HG03060 (cell line): ENCODE results near the gene PGAP6.
"Not testable (repeated sequence)": the region's sequence is repeated elsewhere in the genome, so short reads cannot be mapped to it uniquely, and the experiment has no call there.

Experiments used
- ATAC-seq: cut with Tn5 transposase; IDR thresholded peaks from one replicate; pipeline ENCODE4 v1.9.1; 2021; ENCODE audit warnings: low read depth, moderate number of reproducible peaks; ENCODE audit not compliant: unreplicated experiment

The PGAP6 gene

DNA sequence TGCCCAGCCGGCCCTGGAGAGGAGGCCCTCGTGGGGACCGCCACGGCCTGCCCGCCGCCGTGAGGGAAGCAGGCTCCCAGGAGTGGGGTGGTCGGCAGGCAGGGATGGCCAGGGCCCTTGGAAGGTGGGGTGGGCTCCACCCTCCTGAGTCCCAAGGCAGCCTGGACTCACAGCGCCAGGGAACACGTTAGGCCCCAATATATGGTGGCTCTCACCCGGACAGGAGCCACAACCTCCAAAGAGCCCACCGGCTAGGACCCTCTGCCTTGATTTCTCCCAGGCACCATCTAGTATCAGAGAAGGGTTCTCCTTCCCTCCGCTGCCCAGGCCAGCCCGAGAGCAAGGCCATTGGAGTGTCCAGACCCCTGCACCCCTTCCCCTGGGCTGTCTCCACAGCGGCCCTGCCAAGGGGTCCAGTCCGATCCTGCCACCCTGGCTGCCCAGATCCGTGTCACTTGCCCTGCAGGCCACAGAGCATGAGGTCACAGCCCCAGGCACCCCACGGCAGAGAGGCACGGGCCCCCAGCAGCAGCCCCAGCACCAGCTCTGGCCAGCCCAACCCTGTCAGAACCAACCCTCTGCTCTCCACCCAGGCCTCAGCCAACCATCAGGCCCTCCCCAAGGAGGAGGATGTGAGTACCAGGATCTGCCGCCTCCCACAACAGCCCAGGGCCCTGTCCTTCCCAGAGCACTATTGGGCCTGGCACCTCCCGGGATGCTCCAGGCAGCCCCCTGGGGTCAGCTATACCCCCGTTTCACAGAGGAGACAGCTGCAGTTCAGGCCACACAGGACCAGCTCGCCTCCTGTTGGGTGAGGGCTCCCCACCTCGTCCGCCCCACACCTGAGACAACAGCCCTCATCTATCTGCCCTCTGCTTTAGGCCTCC is 28.1 kb downstream of the PGAP6 start:
- ATAC-seq: no peak

DNA sequence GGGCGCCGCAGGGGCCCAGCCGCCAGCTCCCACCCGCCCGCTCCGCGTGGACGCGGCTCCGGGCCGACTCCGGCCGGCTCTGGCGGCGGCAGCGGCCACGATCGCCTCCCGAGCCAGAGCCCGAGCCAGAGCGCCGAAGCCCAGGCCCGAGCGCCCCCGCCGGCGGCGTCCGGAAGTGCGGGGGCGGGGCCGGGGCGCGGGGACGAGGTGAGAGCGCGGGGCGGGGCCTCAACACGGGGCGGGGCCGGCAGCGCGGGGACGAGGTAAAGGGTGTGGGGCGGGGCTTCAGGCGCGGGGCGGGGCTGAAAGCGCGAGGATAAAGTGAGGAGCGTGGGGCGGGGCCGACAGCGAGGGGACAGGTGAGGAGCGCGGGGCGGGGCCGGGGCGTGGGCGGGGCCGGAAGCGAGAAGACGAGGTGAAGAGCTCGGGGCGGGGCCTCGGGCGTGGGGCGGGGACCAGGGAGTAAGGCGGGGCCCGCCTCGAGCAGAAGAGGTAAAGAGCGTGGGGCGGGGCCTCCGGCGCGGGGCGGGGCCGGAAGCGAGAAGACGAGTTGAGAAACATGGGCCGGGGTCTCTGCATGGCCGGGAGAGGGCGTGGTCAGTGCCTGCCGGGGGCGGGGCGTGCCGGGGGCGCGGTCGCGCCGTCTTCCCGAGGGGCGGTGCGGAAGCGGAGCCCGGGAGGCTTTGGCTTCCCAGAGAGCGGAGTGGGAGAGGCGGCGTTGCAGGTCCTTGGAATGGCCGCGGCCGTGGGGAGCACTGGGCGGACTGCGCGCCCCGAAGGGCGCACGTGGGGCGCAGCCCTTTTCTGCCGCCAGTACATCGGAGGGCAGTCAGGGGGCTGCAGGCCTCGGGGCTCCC is 29.0 kb downstream of the PGAP6 start, which contains the start of gene AXIN1:
TSS of gene AXIN1 (minus strand) at position 177 of the 857 bp plus-strand sequence. CDS start 5,698 bp downstream, outside the sequence.
- no peak for ATAC-seq

DNA sequence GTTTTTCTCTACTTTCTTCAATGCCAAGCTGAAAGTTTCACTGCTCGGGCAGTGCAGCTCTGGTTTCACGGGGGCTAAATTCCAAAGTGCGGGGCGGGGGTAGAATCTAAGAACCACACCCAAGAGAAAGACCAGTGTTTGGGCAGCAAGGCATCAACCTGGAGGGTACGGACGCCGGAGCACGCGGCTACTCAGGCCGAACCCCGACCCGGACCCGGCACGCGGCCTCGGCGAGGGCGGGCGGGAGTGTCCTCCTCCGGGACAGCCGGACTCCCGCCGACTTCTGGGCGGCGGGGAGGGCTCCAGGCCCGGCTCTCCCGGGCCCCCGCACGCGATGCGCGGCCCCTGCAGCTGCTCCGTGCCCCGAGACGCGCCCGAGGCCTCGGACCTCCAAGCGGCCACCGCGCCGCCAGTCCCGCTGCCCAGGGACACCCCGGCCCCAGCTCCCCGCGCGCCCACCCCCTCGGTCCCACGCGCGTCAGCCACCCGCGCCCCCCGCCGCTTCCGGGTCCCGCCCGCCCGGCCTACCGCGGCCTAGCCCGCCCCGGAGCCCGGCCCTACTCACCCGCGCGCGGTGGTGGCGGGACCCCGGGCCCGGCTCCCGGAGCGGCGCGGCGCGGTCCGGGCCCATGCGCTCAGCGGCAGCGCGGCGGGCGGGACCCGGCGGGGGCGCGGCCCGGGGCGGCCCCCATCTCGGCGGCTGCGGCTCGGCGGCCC is 29.8 kb downstream of the PGAP6 start:
- no peak for ATAC-seq

DNA sequence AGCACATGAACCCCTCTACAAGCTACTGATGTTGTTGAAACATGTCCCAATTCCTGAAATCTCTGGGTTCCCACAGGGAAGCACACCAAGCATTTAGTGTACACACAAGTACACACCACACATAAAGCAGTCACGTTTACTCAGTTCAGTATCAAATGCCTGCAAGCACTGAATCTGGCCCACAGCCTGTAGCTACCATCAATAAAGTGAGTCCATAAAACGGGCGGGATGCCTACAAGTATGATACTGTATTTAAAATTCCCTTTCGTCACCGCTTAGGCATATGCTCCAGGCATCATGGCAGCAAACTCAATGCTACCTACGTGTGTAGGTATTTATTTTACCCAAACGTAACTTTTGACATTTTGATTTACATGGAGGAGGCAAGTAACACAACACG is 31.6 kb downstream of the PGAP6 start:
- ATAC-seq: no peak

DNA sequence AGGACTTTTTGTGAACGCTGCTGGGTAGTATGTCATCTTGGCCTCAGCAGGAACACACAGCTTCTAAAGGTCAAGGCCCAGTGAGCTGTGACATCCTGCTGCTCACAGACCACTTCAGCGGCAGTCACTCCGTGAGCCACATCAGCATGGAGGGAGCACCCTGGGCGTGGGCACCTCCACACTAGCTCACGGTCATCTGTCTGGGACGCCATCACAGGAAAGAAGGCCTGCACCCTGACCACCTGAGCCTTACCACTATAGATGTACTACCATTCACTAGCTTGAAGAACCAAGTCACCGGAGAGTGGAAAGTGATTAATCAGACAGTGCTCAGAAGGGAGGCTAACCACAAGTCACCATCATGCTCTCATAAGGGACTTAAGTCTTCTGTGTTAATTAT is 32.6 kb downstream of the PGAP6 start:
- ATAC-seq: no peak

DNA sequence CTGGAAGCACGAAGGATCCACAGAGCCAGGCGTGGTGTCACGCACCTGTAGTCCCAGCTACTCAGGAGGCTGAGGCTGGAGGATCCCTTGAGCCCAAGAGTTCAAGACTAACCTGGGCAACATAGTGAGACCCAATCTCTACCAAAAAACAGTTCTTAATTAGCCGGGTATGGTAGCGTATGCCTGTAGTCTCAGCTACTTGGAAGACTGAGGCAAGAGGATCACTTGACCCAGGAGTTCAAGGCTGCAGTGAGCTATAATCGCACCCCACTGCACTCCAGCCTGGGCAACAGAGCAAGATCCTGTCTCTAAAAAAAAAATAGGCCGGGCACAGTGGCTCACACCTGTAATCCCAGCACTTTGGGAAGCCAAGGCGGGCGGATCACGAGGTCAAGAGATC is 33.3 kb downstream of the PGAP6 start:
- not testable (repeated sequence) for ATAC-seq

DNA sequence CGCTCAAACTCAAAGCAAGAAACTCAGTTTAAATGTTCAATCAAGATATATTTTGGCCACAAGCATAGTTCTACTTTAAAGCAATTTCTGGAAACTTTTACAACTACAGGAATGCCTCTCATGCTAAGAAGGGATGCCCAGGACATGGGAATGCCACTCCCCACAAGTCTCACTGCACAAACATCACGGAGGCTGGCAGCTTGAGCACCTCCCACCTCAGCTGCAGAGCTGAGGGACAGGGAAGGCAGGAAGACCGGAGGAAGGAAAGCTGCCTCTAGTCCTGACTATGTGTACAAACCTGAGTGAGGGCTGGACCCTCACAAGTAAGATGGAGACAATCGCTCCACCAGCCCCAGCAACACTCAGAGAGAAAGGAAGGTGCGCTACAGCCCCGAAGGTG is 34.6 kb downstream of the PGAP6 start:
- no peak for ATAC-seq

DNA sequence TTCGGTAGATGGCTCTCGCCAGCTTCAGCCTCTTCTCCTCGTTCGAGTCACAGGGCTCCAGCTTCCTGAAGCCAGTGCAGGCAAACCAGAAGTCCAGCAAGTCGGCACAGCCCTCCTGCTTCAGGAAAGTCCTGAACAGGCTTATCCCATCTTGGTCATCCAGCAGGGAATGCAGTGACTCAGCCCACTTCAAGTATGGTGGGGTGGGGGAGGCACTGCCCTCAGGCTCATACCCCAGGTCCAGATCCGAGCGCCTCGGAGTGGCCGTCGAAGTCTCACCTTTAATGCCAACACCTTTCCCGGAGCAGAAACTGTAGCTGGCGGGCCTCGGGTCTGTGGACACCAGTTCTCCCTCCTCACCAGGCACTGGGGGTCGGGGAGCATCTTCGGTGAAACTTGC is 35.2 kb downstream of the PGAP6 start:
- ATAC-seq: no peak

DNA sequence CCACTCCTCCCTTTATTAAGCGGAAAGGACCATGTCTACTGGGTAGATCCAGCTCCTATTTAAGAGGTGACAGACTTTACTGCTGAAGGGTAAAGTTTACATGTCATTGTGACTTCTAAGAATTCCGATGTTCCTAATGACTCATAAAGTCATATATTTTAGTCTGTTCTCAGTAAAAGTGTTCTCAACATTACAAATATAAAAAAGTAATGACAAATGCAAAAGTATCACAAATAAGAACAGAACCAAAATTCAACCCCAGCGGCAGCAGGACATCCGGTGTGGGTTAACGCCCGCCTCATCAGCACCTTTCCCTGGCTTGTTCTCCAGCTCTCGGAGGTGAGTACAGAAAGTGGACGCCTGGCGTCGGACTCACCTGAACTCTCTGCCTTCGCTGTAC is 36.0 kb downstream of the PGAP6 start:
- ATAC-seq: no peak

DNA sequence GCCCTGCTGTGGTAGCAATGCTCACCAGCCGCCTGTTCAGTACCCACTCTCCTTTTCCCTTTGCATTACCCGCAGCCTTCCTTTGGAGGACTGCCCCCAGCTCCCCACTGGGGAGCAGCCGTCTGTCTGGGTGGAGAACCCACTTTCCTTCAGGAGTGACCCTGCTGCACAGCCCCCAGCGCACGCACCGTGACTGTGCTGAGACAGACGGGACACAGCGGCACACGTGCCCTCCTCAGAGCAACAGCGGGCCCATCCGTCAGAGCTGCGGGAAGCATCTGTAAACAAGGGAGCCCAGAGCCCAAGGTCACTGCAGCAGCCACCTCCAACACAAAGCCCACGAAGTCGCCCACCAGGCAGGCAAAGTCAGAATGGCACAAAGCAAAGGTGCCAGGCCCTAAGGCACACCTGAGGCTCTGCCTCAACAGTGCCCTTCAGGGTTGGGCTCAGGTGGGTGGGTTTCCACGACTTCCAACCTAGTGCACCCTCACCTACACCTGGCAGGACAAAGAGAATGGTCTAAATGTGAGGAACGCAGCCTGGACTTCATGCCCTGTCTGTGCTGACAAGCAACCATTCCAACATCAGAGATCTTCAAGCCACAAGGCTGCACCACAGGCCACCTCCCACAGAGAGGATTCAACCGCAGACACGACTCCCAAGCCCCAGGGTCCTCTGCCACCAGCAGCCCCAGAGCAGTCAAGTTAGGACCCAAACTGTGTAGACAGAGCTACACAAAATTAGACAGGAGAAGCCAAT is 39.1 kb downstream of the PGAP6 start:
- no peak for ATAC-seq

DNA sequence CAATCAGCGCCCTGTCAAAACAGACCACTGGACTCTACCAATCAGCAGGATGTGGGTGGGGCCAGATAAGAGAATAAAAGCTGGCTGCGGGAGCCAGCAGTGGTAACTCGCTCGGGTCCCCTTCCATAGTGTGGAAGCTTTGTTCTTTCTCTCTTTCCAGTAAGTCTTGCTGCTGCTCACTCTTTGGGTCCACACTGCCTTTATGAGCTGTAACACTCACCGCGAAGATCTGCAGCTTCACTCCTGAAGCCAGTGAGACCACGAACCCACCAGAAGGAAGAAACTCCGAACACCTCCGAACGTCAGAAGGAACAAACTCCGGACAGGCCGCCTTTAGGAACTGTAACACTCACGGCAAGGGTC is 39.8 kb downstream of the PGAP6 start:
- not testable (repeated sequence) for ATAC-seq

DNA sequence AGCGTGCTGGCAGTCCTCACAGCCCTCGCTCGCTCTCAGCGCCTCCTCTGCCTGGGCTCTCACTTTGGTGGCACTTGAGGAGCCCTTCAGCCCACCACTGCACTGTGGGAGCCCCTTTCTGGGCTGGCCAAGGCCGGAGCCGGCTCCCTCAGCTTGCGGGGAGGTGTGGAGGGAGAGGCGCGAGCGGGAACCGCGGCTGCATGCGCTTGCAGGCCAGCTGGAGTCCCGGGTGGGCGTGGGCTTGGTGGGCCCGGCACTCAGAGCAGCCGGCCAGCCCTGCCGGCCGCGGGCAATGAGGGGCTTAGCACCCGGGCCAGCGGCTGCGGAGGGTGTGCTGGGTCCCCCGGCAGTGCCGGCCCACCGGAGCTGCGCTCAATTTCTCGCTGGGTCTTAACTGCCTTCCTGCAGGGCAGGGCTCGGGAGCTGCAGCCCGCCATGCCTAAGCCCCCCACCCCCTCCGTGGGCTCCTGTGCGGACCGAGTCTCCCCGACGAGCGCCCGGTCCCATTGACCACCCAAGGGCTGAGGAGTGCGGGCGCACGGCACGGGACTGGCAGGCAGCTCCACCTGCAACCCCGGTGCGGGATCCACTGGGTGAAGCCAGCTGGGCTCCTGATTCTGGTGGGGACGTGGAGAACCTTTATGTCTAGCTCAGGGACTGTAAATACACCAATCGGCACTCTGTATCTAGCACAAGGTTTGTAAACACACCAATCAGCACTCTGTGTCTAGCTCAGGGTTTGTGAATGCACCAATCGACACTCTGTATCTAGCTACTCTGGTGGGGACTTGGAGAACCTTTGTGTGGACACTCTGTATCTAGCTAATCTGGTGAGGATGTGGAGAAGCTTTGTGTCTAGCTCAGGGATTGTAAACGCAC is 40.4 kb downstream of the PGAP6 start:
- not testable (repeated sequence) for ATAC-seq

DNA sequence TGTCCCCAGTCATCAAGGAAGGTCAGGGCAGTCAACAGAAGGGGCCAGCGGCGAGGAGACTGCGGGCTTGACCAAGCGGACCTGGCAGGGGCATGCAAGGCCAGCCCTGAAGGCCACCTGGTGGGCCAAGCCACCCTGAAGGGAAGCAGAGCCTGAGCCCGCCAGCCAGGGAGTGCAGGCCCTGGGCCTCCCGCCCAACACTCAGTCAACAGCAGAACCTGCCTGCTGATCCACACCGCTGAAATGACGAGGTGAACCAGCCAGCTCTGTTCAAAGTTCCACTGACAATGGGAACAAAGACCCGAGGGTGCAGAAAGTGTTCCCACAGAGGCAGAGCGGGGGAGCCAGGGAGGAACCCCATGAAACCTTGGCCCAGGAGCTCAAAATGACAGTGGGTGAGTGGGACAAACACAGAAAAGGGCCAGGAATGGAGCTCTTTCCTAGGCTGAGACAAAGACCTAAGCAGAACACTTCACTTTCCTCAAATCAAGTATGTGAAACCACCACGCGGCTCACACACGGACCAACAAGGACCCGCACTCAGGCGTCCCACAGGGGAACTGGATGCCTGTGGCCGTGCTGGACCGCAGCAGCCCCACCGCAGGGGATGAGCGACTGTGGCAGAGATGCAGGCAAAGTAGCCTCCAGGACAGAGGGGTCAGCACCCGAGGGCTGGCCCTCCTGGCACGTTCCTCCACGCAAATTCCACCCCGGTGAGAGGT is 41.2 kb downstream of the PGAP6 start:
- ATAC-seq: no peak

DNA sequence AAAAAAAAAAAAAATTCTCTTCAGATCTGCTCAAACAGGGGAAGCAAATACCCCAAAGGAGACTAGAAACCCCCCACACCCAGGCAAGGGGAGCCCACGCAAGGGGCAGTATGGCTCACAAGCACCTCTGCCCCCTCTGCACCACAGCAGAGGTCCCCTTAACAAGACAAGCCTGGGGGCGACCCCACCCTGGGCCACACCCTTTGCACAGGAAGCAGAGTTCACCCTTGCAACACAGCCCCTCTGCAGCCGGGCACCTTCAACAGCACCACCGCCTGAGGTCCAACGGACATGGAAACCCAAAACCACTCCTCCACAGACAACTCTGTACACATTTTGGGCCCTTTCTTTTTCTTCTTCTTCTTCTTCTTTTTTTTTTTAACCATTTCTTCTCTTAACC is 42.1 kb downstream of the PGAP6 start:
- no peak for ATAC-seq

DNA sequence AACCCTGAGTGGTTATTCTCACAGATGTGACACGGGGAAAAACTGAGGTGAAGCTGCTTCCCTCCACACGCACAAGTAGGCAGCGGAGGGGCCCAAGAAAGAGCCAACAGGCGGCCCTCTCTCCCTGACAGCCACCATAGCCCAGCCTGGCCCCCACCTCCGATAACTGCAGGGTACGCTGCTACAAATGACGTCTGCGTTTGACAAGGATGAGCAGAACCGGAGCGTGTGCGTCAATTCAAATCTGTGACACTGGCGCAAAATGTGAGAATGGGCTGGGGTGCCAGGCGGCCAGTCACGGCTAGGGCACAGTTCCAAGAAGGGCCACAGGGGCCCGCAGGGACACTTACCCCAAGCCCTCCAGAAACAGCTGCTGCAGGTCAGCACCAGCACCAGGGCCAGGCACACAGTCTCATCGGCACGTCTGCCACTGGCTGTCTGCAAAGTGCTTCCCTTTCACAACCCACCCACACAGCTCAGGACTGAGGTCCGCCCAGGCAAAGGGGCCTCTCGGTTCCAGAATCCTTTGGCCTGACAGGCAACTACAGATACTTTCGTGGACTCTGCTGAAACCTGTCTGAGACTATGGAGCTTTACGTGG is 43.7 kb downstream of the PGAP6 start:
- no peak for ATAC-seq

DNA sequence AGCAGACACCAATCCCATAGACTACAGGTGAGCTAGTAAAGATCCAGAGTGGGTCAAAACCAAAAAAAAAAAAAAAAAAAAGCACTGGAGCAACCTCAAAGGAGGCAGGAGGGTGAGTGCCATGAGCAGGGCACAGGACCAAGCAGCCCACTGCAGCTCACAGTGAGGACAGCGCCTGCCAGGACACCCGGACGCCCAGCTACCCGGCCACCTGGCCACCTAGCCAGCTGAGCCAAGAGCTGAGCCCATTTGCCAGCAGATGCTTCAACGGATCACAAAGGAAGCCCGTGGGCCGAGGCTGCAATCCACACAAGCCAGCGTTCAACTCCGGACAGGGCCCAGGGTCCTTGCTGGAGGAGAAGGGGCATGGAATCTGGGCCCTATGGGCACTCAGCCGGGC is 44.3 kb downstream of the PGAP6 start:
- ATAC-seq: no peak

DNA sequence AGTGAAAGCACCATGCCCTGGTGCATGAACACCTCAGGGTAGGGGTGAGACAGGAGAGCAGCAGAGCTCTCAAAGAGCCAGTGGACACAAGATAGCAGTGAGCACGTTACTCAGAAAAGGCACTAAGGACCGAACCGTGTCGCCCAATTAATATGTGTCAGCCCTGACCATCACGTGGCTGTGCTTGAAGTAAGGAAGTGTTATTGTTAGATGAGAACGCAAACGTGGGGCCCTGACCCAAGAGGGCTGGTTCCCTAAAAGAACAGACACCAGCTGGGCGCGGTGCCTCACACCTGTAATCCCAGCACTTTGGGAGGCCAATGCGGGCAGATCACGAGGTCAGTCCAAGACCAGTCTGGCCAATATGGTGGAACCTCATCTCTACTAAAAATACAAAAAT is 45.5 kb downstream of the PGAP6 start:
- no peak for ATAC-seq
